Gastrocnemius medialis (tissue), 4 donors: ENCODE data around the gene LMO7. TPM values are rescaled to one million over a fixed set of nuclear protein-coding genes. Genes with fewer than 3 reads are reported as not detected.

Experiments
- ATAC-seq, 2 donors: fragments of 150-250 bp; one replicate each; pipeline ENCODE4 v1.9.1; 2016
- DNase-seq, 2 donors: peaks; one replicate each; pipeline ENCODE4 v3.0.0-alpha.2; 2019
- H3K27ac ChIP-seq, 4 donors: fragments of 200-600 bp; sonication (generic); 1 replicate in 1 of 4; 2 replicates in 3 of 4; pipeline ENCODE4 v1.5.1; 2016 to 2018; ENCODE audit warnings: mild to moderate bottlenecking in 2 of 4, moderate library complexity in 1 of 4
- H3K27me3 ChIP-seq, 3 donors: fragments of 200-600 bp; sonication (generic) in 2 of 3; 1 replicate in 1 of 3; 2 replicates in 2 of 3; pipeline versions ENCODE4 v1.5.1 to v1.6.0; 2016 to 2019; ENCODE audit warnings: mild to moderate bottlenecking in 1 of 3, moderate library complexity in 1 of 3
- H3K36me3 ChIP-seq, 2 donors: fragments of 200-600 bp; sonication (generic) in 1 of 2; one replicate each; pipeline ENCODE4 v1.5.1; 2017 to 2018
- H3K4me1 ChIP-seq, 2 donors: fragments of 200-600 bp; sonication (generic) in 1 of 2; one replicate each; pipeline ENCODE4 v1.5.1; 2016 to 2017; ENCODE audit warnings: mild to moderate bottlenecking in 2 of 2
- H3K4me3 ChIP-seq, 4 donors: fragments of 200-600 bp; sonication (generic) in 3 of 4; 1 replicate in 1 of 4; 2 replicates in 3 of 4; pipeline ENCODE4 v1.5.1; 2016 to 2019; ENCODE audit warnings: mild to moderate bottlenecking in 2 of 4
- H3K9me3 ChIP-seq, 3 donors: fragments of 200-600 bp; sonication (generic) in 2 of 3; 1 replicate in 1 of 3; 2 replicates in 2 of 3; pipeline ENCODE4 v1.5.1; 2016 to 2019
- POLR2A ChIP-seq, 2 donors: fragments of 450-650 bp; IDR thresholded peaks; one replicate each; pipeline ENCODE4 v1.6.1; 2017; ENCODE audit warnings: antibody characterized with exemption in 2 of 2, mild to moderate bottlenecking in 2 of 2, moderate library complexity in 2 of 2
- in situ Hi-C, 4 donors: fragments of 200-750 bp; cut with MboI; loops; one replicate each; pipeline versions ENCODE4 v1.15.0 to v1.8.0; 2017; ENCODE audit warnings: low sequenced_read_pairs in 4 of 4
- intact Hi-C: fragments of 100-400 bp; cut with DNase I; formaldehyde crosslinking; loops from one replicate; pipeline ENCODE4 v1.15.1; 2023; ENCODE audit warnings: low total_unique reads
- total RNA-seq, 4 donors: library from RNA; depleted of rRNA; stranded (reverse); fragments of >200 nt; gene quantifications; one replicate each; pipeline versions ENCODE4 v1.1.0 to v1.2.3, GENCODE V29; 2016
- TF ChIP-seq, protein P1 (sequence below), 5 experiments: fragments of 450-650 bp in 3 of 5; fragments of 200-600 bp in 2 of 5; sonication (generic) in 2 of 5; IDR thresholded peaks in 4 of 5; conservative IDR thresholded peaks in 1 of 5; 1 replicate in 4 of 5; 2 replicates in 1 of 5; pipeline ENCODE4 v1.5.1; 2016 to 2019; ENCODE audit warnings: antibody characterized with exemption in 5 of 5, mild to moderate bottlenecking in 3 of 5, moderate library complexity in 3 of 5

Gene LMO7
- total RNA-seq, 4 donors from 2014 or later = 68.3 to 134 (median 95.9) TPM

DNA sequence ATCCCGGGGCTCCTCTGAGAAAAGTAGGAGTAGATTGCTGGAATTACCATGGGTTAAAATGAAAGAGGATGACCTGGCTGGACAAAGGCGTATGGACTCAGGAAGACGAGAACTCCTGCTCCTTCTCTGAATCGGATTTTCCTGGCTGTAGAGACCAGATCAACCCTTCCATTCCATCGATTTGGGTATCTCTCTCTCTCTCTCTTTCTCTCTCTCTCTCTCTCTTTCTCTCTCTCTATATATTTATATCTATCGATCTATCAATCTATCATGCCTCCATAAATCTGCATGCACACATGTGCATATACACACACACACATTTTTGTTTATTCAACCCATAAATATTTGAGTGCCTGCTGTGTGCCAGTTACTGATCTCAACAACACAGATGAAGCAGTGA is 234.9 kb downstream of the LMO7 start:
- ATAC-seq (no peak), DNase-seq (no peak)
- H3K4me1 ChIP-seq = no peaks in the 10 kb centered on the region
- in situ Hi-C loops = loop anchor here in 1 of 4 donors (10.0 kb wide), 1 partner anchor 1034 kb away; no protein-coding TSS in a partner anchor
- no peaks in the 10 kb centered on the region for H3K27me3 ChIP-seq
- TF ChIP-seq, protein P1, sequence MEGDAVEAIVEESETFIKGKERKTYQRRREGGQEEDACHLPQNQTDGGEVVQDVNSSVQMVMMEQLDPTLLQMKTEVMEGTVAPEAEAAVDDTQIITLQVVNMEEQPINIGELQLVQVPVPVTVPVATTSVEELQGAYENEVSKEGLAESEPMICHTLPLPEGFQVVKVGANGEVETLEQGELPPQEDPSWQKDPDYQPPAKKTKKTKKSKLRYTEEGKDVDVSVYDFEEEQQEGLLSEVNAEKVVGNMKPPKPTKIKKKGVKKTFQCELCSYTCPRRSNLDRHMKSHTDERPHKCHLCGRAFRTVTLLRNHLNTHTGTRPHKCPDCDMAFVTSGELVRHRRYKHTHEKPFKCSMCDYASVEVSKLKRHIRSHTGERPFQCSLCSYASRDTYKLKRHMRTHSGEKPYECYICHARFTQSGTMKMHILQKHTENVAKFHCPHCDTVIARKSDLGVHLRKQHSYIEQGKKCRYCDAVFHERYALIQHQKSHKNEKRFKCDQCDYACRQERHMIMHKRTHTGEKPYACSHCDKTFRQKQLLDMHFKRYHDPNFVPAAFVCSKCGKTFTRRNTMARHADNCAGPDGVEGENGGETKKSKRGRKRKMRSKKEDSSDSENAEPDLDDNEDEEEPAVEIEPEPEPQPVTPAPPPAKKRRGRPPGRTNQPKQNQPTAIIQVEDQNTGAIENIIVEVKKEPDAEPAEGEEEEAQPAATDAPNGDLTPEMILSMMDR (IDR thresholded peaks at IDR 0.05 in 4 of 5, conservative IDR thresholded peaks at IDR 0.05 in 1 of 5) = no peak
- no peak for TF ChIP-seq POLR2A (IDR thresholded peaks at IDR 0.05)
- intact Hi-C loops = loop anchor here (5.0 to 10.0 kb wide), 2 partner anchors 144 to 1106 kb away; no protein-coding TSS in a partner anchor
- H3K27ac ChIP-seq = no peak overlapping the region
- H3K9me3 ChIP-seq = no peaks in the 10 kb centered on the region
- no peaks in the 10 kb centered on the region for H3K36me3 ChIP-seq
- H3K4me3 ChIP-seq = peak overlapping the region; percentile 46 to 70 (median 50)

DNA sequence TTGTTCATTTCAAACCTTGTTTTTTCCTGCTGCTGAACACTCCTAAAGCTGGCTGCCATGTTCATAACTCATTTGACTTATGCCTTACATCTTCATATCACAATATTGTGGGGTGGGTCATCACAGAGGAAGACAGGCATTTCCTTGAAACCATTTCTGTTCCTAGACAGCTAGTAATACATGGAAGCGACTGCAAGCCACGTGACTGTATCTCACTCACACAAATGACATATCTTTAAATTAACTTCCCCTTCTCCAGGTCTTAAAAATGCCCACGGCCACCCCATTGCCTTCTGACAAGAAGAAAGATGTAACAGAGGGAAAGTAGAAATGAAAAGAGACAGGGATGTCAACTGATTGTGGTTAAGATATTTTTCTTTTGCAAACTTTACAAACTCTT is 236.8 kb downstream of the LMO7 start:
- TF ChIP-seq POLR2A (IDR thresholded peaks at IDR 0.05) = no peak
- TF ChIP-seq, protein P1 (IDR thresholded peaks at IDR 0.05 in 4 of 5, conservative IDR thresholded peaks at IDR 0.05 in 1 of 5) = no peak
- in situ Hi-C loops = loop anchor here in 1 of 4 donors (10.0 kb wide), 1 partner anchor 1032 kb away; no protein-coding TSS in a partner anchor
- intact Hi-C loops = loop anchor here (5.0 to 10.0 kb wide), 2 partner anchors 142 to 1104 kb away; no protein-coding TSS in a partner anchor

DNA sequence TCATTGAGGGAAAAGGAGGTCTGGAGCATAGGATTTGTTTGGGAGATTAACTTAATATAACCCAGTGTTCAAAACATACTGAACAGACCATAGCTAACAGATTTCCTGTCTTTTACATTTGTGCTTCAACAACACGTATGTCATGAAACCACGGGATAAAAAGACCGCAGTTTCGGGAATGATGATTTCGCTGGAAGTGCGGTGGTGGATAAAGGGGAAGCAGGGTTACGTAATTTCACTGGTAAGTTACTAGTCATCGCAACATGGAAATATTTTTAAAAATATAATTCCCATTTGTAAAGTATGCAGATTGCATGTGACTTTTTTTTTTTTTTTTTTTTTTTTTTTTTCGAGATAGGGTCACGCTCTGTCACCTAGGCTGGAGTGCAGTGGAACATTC is 237.4 kb downstream of the LMO7 start:
- intact Hi-C loops = loop anchor here (5.0 to 10.0 kb wide), 2 partner anchors 141 to 1104 kb away; no protein-coding TSS in a partner anchor
- in situ Hi-C loops = loop anchor here in 1 of 4 donors (10.0 kb wide), 1 partner anchor 1031 kb away; no protein-coding TSS in a partner anchor

More for the DNA sequence above, 236.8 kb downstream of the LMO7 start:
- H3K27ac ChIP-seq = no peak overlapping the region
- ATAC-seq (no peak), DNase-seq (no peak)
- no peaks in the 10 kb centered on the region for H3K9me3 ChIP-seq
- no peaks in the 10 kb centered on the region for H3K4me1 ChIP-seq
- H3K27me3 ChIP-seq = no peaks in the 10 kb centered on the region
- H3K36me3 ChIP-seq = no peaks in the 10 kb centered on the region
- H3K4me3 ChIP-seq = no peak overlapping the region

DNA sequence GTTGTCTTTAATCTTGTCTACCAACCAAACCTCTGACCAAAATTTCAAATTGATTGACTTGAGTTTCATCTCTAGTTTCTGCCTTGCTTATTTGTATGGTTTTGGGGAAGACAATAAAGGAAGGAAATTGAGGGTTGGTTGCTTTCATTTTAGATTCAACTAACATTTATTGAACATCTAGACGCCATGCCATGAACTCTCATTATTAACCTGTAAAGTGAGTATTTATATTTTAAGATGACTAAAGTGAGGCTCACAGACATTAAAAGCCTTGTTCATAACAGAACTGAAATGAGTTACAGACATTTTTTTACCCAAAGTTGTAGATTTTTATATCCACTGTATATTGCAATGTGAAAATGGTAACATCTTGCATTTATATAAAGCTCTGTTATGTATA is 239.3 kb downstream of the LMO7 start:
- Histone ChIP-seq H3K4me3 (no peak overlapping the region), H3K36me3 (no peaks in the 10 kb centered on the region), H3K9me3 (no peaks in the 10 kb centered on the region), H3K27ac (no peak overlapping the region), H3K27me3 (no peaks in the 10 kb centered on the region), H3K4me1 (no peaks in the 10 kb centered on the region)
- in situ Hi-C loops (loop anchor here (5.0 to 10.0 kb wide), 3 partner anchors 597 to 1029 kb away; no protein-coding TSS in a partner anchor), intact Hi-C loops (loop anchor here (10.0 kb wide), 1 partner anchor 139 kb away; no protein-coding TSS in a partner anchor)
- TF ChIP-seq, protein P1 (IDR thresholded peaks at IDR 0.05 in 4 of 5, conservative IDR thresholded peaks at IDR 0.05 in 1 of 5) = no peak
- TF ChIP-seq POLR2A (IDR thresholded peaks at IDR 0.05) = no peak
- no peak for DNase-seq
- no peak for ATAC-seq

More for the DNA sequence above, 237.4 kb downstream of the LMO7 start:
- no peaks in the 10 kb centered on the region for H3K9me3 ChIP-seq
- no peak overlapping the region for H3K27ac ChIP-seq
- no peaks in the 10 kb centered on the region for H3K4me1 ChIP-seq
- no peaks in the 10 kb centered on the region for H3K27me3 ChIP-seq
- TF ChIP-seq, protein P1 (IDR thresholded peaks at IDR 0.05 in 4 of 5, conservative IDR thresholded peaks at IDR 0.05 in 1 of 5) = no peak
- TF ChIP-seq POLR2A (IDR thresholded peaks at IDR 0.05) = no peak
- H3K36me3 ChIP-seq = no peaks in the 10 kb centered on the region
- no peak overlapping the region for H3K4me3 ChIP-seq
- ATAC-seq (no peak), DNase-seq (no peak)
